GM23248 (cell line): ENCODE results near the gene STK17A.

Experiments
- EZH2 ChIP-seq: fragments of 200-600 bp; sonication (generic); IDR thresholded peaks from 2 replicates; pipeline ENCODE4 v1.6.1; 2018; ENCODE audit warnings: antibody characterized with exemption, mild to moderate bottlenecking; ENCODE audit not compliant: insufficient read depth, poor library complexity, severe bottlenecking
- EZH2phosphoT487 ChIP-seq: fragments of 200-600 bp; sonication (generic); IDR thresholded peaks from 2 replicates; pipeline ENCODE4 v1.6.1; 2018; ENCODE audit warnings: antibody characterized with exemption, moderate library complexity, mild to moderate bottlenecking, low read depth; ENCODE audit not compliant: insufficient read depth

DNA sequence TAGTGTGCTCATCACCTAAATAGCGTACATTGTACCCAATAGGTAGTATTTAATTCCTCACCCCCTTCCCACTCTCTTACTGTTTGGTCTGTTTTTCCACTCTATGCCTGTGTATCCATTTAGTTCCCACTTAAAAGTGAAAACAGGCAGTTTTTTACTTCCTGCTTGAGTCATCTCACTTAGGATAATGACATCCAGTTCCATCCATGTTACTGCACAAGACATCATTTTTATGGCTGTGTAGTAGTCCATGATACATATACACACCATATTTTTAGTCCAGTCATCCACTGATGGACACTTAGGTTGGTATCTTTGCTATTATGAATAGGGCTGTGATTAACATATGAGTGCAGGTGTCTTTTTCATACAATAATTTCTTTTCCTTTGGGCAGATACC is 10.1 kb downstream of the STK17A start:
- TF ChIP-seq EZH2 (no peak), EZH2phosphoT487 (no peak)
